ENCODE results near the gene HIVEP2.

HIVEP2 gene

DNA sequence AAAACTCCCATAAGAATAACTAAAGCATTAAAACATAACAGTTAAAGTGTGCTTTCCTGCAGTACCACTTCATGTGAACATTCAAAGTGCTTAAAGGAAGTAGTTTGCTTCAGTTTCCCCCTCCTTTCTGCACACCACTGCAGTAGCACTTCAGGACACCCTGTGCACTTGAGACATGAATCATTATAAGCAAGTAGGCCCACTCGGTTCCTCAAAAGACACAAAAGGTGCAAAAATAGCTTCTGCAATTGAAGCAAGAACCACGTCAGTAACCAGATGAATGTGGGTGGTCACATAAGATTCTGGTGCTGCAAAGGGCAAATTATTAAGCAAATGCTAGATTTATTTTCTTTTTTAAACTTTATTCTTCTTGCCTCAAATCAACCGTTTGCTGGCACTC lies 160.6 kb downstream of the HIVEP2 start:
- no peak for DNase-seq (ENCODE audit: low read depth in 3 of 3)

DNA sequence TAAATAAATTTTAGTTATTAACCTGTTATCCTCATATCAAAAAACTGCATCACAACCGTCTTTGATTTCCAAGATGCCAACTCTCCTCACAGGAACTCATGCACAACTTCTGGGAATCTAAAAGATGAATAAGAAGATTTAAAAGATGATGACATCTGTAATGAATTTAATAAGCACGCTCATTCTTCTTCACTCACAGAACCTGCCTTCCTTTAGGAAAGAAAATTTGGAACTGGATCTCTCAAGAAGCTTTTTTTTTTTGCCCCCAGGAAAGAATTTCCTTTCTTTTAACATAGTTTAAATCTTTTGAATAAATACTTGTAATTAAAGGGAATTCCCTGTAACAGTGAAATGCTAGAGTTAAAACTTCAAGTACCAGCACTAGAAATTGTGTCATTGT lies 161.5 kb downstream of the HIVEP2 start:
- DNase-seq (ENCODE audit: low read depth in 3 of 3): no peak

DNA sequence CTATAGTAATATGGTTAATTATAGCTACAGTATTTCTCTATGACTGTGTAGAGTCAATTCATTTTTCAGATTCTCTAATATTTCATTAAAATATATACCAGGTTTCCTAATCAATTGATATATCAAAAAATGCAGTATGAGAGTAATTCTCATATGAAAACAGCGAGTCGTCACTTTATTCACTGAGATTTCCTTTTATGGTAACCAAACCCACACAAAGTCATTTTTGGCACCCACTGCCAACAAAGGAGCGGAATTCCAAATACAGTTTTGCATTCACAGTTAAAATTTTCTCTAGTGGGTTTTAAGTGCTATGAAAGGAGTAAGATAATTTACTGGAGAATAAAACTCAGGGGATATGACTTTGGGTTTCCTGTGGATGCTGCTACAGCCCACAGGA lies 163.8 kb downstream of the HIVEP2 start:
- DNase-seq (ENCODE audit: low read depth in 3 of 3): no peak

DNA sequence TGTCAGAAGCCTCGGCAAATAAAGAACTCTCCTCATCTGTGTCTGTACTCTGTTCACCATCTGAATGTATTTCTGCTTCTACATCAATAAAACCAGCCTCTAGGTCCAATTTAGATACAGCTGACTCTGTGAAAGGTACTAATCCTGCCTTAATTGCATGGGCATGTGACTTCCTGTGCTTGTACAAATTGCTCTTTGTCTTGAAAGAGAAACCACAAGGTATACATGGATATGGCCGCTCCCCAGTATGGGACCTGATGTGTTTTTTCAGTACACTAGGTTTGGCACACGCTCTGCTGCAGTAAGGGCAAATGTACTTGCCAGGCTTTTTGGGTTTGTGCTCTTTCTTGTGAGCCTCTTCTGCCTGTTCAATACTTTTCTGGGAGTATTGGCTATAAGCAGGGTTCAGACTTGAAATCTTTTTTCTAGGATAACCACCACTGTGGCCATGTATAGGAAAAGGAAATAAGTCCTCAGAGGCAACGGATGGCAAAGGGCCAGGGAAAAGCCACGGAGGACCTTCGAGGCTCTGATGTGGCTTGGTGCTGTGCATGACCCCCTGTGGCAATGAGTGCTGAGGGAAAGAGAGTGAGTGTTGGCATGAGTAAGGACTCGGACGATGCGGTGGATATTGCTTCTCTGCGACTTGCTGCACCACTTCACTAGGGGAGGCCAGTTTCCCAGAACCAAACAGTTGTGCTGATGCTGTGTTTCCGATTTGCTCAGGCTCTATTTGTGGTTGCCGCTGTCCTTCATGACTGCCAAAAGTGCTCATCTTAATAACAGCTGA lies 170.9 kb downstream of the HIVEP2 start:
- no peak for DNase-seq (ENCODE audit: low read depth in 3 of 3)

DNA sequence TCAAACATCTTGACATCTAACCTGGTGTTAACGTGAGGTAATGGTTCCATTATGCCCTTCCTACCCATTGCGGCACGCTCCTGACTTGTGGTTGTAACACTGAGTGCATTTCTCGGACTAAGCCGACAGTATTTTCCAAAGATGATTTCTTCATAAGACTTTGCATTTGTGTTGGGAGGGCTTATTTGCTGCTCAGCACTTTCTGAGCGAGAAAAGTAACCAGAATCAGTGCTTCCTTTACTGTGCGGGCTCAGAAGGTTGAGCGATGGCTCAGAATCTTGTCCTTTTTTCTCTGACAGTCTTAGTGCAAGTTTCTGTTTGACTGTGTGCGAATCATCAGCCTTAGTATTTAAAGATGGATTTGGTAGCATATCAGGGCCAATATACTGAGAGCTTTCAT lies 171.7 kb downstream of the HIVEP2 start:
- DNase-seq (ENCODE audit: low read depth in 3 of 3): no peak

DNA sequence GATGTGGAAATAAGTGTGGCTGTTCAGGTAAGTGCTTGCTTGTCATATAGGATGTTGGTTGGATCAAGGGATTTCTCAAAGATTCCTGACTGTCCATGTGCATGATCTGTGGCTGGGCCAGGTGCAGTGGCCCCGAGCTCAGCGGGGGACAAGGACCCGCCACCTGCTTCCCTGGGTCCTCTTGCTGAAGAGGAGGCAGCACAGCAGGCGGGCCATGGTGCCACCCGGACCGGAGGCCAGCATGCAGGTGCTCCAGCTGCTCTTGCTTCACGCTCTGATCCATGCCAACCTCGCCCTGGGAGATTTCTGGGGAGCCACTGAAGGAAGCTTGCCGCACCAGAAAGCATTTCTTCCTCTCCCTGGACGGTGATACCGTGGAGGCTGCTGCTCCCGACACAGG lies 173.8 kb downstream of the HIVEP2 start:
- DNase-seq (ENCODE audit: low read depth in 3 of 3): no peak

DNA sequence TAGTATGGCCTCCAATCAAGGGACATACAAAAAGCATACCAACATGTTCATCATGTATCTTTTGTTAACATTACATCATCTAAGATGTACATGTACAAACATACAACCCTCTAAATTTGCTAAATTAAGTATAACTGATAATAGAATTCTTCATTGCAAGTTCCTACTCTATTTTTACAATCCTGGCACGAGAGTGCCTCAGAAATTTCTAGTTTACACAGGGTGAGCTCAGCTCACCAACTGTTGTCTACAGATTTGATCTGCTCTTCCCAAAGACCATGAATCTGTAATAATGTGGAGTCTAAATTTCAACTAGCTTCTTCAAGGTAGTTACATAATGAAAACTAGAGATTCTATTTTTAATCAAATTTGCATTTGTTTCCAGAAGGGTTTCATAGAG lies 179.7 kb downstream of the HIVEP2 start:
- DNase-seq (ENCODE audit: low read depth in 3 of 3): no peak

DNA sequence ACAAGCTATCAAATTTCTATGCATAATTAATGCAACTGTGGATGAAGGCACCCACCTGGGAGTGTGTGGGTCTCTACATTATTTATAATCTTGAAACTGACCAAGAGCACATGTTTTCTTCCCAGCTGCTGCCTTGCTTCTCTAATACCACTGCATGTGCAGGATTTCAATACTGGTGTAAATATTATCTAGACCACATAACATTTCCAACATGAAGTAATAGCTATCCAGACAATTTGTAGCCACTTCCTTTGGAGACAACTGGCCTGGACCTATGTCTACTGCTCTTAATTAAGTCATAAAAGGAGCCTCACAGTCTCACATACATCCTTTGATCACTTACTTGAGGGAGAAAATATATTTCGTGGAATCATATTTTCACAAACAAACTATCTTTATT lies 180.7 kb downstream of the HIVEP2 start:
- DNase-seq (ENCODE audit: low read depth in 3 of 3): no peak

DNA sequence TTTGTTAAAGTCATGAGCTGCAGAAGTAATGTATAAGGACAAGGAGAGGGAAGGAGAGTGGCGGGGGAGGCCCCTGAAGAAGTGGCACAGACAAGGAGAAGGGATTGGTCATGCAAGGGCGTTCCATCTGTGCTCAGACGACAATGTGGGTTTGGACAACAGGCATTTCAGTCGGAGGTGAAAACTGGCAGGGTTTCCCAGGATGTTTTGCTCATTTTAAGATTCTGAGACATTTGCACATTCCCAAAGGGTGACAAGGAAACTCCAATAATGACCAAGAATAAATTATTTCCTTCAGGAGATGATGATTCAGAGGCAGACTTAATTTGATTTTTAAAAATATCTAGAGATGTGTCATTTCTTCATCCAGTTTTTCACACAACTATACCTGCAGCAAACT lies 181.8 kb downstream of the HIVEP2 start:
- no peak for DNase-seq (ENCODE audit: low read depth in 3 of 3)

DNA sequence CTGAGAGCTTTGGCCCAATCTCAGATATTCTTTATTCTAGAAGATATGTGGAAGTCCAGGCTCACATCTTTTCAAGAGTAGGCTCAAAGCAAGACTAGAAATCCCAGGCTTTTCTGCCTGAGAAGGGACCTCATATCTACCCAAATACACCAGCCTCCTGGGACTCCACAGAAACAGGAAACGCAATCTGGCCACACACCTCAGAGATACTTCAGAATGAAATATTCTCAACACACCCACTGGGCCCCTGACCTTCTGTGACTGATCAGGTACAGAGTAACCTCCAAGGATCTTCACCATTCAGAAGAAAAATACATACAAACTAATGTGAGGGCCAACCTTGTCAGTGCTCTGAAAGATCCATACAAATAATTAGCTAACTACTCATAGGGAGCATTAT lies 183.2 kb downstream of the HIVEP2 start:
- DNase-seq (ENCODE audit: low read depth in 3 of 3): no peak

DNA sequence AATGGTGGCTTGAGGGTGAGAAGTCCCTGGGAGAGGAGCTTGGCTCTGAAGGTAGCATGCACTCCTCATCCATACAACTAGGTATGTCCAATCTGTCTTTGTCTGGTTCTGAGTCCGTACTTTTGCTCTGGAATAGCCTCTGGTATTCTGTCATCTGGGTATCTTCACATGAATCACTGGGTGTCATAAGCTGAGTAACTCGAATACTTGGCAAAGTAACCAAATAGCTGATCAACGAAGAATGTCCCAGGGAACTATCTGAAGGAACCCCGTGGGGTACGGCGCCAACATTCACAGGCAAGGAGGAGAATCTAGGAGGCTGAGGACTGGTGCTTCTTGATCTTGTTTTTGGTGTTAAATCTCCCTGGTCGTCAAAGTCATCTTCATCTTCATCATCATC lies 184.8 kb downstream of the HIVEP2 start:
- no peak for DNase-seq (ENCODE audit: low read depth in 3 of 3)

DNA sequence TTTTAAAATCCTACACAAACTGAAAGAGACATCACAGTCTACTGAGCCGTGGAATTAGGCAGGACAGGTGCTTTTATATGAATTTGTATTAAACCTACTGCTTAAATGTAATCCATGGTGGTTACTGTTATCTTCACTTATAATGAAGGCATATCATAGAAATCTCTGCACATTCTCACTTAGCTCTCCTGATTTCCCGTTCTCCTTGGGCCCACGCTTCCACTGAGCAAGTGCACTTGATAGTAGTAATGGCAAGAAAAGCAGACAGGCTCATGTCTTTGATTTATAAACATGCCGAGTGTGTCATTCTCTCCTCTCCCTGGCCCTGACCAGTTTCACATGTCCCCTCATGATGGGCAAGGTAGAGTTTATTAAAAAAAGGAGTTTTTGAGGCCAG lies 186.3 kb downstream of the HIVEP2 start:
- DNase-seq (ENCODE audit: low read depth in 3 of 3): no peak

DNA sequence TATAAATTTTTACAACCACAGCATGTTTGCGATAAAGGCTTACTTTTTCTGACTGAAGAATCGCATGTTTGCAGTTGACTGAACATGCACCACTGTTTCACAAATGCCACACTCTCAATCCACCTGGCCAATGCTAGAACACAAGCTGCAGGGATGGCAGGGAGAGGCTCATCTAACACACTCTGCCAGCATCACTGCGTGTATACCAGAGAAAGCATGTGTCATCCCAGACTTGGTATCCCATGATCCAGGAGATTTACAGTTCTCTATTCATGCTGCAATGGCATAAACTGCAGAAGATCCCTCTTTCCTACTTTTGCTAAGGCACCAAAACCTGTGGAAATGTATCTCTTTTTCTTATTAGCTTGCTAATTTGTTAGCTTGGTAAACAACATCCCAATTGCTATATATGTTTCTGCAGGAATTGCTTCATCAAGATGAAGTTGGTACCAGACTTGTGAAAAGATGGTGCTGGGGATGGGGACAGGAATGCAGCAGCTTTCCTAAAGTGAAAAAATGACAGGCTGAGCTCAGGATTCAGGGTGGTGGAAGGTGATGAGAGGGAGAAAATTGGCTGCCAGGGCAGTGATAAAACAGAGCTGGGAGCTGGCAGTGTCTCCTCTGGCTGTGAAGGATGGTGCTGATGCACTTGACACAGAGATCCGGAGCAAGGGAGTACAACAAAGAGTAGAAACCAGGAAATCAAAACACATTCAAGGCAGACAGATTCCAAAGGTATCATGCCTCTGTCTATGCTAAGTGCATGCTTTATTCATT lies 186.9 kb downstream of the HIVEP2 start:
- no peak for DNase-seq (ENCODE audit: low read depth in 3 of 3)

DNA sequence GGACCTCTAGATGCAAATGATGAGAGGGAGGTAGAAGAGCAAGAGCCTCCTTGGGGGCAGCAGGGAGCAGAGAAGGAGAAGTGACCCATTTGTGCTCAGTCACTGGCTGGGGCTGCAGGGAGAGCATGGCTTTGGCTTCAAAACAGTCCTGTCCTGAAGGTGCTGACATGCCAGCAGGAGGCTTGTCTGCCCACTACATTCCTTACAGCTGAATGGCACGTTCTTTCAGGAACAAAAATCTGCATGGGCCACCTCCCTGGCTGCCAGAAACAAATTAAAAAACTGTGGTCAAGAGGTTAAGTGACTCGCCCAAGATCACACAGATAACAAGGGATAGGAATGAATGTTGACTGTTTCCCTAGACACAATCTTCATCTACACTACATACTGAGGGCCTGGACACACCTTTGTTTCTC lies 188.8 kb downstream of the HIVEP2 start:
- DNase-seq (ENCODE audit: low read depth in 3 of 3): no peak

DNA sequence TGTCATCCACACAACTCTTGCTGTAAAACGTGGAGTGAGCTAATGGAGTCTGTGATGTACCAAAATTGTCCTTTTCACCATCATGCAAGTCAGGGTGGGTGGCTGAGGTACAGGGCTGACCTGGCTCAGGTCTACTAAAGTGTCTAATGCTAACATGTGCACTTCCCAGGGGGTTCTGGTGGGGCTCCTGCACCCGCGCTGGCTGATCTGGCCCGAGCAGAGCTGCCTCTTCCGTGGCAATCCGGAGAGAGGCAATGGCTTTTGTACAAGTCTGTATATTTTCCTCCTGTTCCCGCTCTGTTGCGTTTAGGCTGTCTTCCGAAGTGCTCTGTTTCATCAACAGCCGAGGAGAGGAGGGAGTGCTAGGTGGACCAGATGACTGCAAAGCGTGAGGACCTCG lies 191.8 kb downstream of the HIVEP2 start:
- no peak for DNase-seq (ENCODE audit: low read depth in 3 of 3)

DNA sequence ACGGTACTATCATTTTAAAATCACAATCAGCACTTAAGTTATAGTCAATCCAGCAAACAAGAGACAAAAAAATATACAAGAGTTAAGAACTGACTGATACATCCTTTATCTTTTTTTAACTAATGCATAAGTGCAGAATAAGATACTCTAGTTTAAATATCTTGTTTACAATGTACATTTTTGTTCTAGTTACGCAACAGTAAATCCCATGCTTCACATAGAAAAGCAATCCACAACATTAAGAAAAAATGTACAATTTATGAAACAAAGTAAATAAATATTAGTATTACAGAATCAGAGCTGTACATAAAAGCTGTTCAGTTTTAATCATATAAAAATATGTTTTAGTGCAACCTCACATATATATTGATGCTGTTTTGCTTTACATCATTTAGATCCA lies 192.6 kb downstream of the HIVEP2 start:
- DNase-seq (ENCODE audit: low read depth in 3 of 3): no peak

DNA sequence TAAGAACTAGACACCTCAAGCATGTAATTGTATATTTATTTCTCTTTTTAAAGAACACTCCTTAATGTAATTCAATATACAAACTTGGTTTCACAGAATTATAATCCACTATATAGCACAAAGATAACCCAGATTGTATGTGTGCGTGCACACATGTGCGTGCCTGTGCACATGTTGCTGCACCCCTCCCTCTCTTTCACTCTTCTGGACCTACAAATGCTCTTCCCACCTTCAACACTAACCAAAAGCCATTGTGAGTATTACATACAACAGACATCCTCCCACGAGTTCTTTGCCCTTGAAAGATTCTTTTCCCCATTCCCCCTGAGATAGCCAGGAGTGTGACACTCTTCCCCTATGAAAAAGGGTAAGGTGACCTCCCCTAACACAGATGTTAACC lies 193.5 kb downstream of the HIVEP2 start:
- no peak for DNase-seq (ENCODE audit: low read depth in 3 of 3)

DNA sequence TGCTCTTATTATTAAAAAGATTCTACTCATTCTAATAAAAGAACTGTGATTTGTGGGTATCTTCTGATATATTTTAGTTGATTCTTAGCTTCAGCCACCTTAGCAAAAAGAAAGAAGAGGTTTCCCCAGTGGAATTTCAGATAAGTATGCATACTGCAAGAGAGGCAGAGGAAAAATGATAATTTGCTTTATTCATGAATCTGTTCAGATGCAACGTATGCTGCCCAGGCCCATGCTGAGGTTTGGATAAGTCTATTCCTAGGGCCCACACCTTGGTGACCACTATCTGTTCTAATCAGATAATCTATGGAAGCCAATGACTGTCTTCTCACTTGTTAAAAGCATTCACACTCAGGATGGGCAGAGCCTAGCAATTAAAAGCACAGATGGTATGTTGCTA lies 194.0 kb downstream of the HIVEP2 start:
- no peak for DNase-seq (ENCODE audit: low read depth in 3 of 3)

DNA sequence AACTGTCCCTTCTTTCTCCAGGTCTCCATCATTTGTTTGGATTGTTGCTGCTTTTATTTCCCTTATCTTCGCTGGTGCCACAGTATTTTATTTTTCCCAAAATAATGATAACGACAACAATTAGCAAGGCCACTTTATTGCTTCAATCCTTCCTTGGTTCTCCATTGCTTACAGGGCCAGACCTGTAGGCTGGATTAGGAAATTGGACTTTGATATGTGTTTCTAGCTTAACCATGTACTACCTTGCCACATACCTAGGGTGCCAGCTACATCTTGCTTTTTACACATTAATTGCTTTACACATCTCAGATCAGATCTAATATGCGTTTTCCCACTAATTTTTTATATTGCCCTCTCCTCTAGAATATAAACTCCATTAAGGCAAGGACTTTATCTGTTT lies 195.4 kb downstream of the HIVEP2 start:
- DNase-seq (ENCODE audit: low read depth in 3 of 3): no peak

DNA sequence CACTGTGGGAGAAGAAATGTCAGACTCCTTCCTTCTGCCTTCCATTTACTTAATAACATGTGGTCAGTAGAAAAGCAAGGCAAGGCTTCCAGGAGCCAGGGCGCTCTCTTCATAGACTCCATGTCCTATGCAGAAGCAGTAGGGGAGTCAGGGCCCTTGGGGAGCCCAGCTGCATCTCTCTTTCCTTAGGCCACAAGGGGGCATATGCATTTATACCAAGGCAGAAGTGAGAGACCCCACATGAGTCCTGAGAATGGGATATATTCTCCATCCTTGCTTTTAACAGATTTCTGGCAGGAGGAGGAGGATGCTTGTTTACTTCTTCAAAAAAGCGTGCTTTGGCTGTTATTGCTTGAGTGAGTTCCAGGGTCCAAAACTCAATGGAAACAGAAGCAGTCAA lies 198.5 kb downstream of the HIVEP2 start:
- no peak for DNase-seq (ENCODE audit: low read depth in 3 of 3)

DNA sequence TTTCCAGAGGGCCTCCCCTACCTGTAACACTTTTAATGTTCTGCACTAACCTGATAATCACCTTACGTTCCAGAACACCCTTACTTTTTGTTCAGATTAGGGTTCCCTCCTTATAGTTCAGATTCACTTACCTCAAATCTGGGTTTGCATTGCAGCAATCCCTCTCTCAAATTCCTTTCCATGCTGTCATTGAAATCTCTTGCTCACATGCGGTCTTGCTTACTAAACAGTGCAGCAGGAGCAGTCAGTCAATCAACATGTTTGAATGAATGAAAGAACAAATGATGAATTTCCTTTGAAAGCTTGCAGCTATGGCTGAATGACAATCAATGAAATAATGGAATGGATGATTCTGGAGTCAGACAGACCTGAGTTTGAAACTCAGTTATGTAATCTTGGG lies 200.1 kb downstream of the HIVEP2 start:
- no peak for DNase-seq (ENCODE audit: low read depth in 3 of 3)

DNA sequence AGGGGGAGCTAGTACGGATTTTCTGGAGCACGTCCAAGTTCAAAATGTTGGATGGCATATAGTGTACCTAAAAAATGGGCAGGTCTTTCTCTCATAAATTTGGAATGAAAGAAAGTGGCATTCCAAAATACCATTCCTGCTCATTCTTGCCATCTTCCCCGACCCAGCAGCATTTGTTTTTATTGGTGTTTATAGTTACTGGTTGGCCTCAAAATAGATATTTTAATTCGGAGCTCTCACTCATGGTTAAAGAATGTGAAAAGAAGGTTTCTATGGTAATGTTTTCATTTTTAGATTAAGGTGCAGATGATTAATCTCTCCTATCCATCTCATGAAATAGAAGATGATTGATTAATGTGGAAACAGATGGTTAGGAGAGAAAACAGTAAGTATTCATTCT lies 204.5 kb downstream of the HIVEP2 start:
- DNase-seq (ENCODE audit: low read depth in 3 of 3): no peak

DNA sequence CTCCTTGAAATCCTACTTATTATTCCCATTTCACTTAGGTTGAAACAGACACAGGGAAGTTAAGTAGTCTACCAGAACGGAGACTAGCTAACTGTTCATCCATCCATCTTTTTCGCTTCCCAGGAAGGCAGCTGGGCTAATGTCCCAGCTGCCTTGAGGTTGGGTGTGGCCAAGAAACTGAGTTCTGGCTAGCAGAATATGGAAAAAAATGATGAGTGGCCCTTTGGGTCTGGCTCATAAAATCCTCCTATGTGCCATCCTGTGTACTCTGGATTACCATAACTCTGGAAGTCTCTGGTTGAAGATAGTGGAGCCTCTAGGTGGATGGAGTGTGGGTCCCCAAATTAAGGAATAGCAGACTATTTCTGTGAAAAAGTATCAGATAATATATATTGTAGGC lies 206.2 kb downstream of the HIVEP2 start:
- no peak for DNase-seq (ENCODE audit: low read depth in 3 of 3)

DNA sequence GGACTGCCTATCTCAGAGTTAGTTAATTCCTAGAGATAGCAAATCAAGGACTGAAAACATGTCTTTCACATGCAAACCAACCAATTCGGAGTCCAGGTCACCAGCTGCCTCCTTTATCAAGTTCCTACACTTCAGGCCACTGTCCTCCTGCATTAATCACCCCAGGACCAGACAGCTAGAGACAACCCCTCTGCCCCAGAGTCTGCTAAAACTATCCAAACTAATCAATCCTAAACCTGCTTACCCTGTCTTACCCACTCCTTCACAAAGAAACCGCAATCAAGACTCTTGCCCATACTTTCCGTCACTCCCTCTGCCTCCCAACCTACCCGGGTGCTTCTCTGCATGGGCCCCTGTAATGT lies 207.0 kb downstream of the HIVEP2 start:
- no peak for DNase-seq (ENCODE audit: low read depth in 3 of 3)

Measured in stimulated activated CD4-positive, alpha-beta T cell treated with anti-CD3 and anti-CD28 coated beads, TNF-alpha, amount 100 ng/mL, for 24 hours (primary cell).